Measurements from ENCODE around the gene CDAN1. TPM values are rescaled to one million over a fixed set of nuclear protein-coding genes. Genes with fewer than 3 reads are reported as not detected.

CDAN1 gene
- total RNA-seq, 1 donor from 2014 or later = 12.9 TPM

- H3K27me3 ChIP-seq (ENCODE audit: control insufficient read depth, insufficient read depth, low read length) = no peaks in the 10 kb centered on the region
- peaks cover 10% of the 10 kb centered on the region for H3K36me3 ChIP-seq (ENCODE audit: control insufficient read depth, insufficient read depth, low read length)
- H3K4me3 ChIP-seq (ENCODE audit: low read depth, low read length) = no peak overlapping the region
- no peak for TF ChIP-seq CTCF (IDR thresholded peaks at IDR 0.05; ENCODE audit: insufficient read depth, low read length, poor library complexity, severe bottlenecking)
- DNase-seq (ENCODE audit: low read depth) = no peak
Measured at GRCh38 chr15:42731461-42731860, 5.5 kb downstream of the CDAN1 start.

GRCh38 chr15:42730536-42730935, 6.4 kb downstream of the CDAN1 start:
- Histone ChIP-seq H3K4me3 (ENCODE audit: low read depth, low read length) (no peak overlapping the region), H3K27me3 (ENCODE audit: control insufficient read depth, insufficient read depth, low read length) (no peaks in the 10 kb centered on the region), H3K36me3 (ENCODE audit: control insufficient read depth, insufficient read depth, low read length) (peaks cover 12% of the 10 kb centered on the region)
- TF ChIP-seq CTCF (IDR thresholded peaks at IDR 0.05; ENCODE audit: insufficient read depth, low read length, poor library complexity, severe bottlenecking) = no peak
- DNase-seq (ENCODE audit: low read depth) = no peak

- no peak for DNase-seq (ENCODE audit: low read depth)
- Histone ChIP-seq H3K4me3 (ENCODE audit: low read depth, low read length) (no peak overlapping the region), H3K36me3 (ENCODE audit: control insufficient read depth, insufficient read depth, low read length) (peaks cover 12% of the 10 kb centered on the region), H3K27me3 (ENCODE audit: control insufficient read depth, insufficient read depth, low read length) (no peaks in the 10 kb centered on the region)
- no peak for TF ChIP-seq CTCF (IDR thresholded peaks at IDR 0.05; ENCODE audit: insufficient read depth, low read length, poor library complexity, severe bottlenecking)
Measured at GRCh38 chr15:42730135-42730534, 6.8 kb downstream of the CDAN1 start.

GRCh38 chr15:42729409-42729808, 7.5 kb downstream of the CDAN1 start:
- peaks cover 10% of the 10 kb centered on the region for H3K36me3 ChIP-seq (ENCODE audit: control insufficient read depth, insufficient read depth, low read length)
- no peaks in the 10 kb centered on the region for H3K27me3 ChIP-seq (ENCODE audit: control insufficient read depth, insufficient read depth, low read length)
- no peak overlapping the region for H3K4me3 ChIP-seq (ENCODE audit: low read depth, low read length)
- TF ChIP-seq CTCF (IDR thresholded peaks at IDR 0.05; ENCODE audit: insufficient read depth, low read length, poor library complexity, severe bottlenecking) = no peak
- no peak for DNase-seq (ENCODE audit: low read depth)

- no peak overlapping the region for H3K4me3 ChIP-seq (ENCODE audit: low read depth, low read length)
- no peak for DNase-seq (ENCODE audit: low read depth)
- TF ChIP-seq CTCF (IDR thresholded peaks at IDR 0.05; ENCODE audit: insufficient read depth, low read length, poor library complexity, severe bottlenecking) = no peak
- no peaks in the 10 kb centered on the region for H3K27me3 ChIP-seq (ENCODE audit: control insufficient read depth, insufficient read depth, low read length)
- H3K36me3 ChIP-seq (ENCODE audit: control insufficient read depth, insufficient read depth, low read length) = peaks cover 12% of the 10 kb centered on the region
Measured at GRCh38 chr15:42728972-42729371, 8.0 kb downstream of the CDAN1 start.

- no peak for TF ChIP-seq CTCF (IDR thresholded peaks at IDR 0.05; ENCODE audit: insufficient read depth, low read length, poor library complexity, severe bottlenecking)
- peaks cover 11% of the 10 kb centered on the region for H3K36me3 ChIP-seq (ENCODE audit: control insufficient read depth, insufficient read depth, low read length)
- no peaks in the 10 kb centered on the region for H3K27me3 ChIP-seq (ENCODE audit: control insufficient read depth, insufficient read depth, low read length)
- DNase-seq (ENCODE audit: low read depth) = no peak
- no peak overlapping the region for H3K4me3 ChIP-seq (ENCODE audit: low read depth, low read length)
Measured at GRCh38 chr15:42728560-42728959, 8.4 kb downstream of the CDAN1 start.

All from kidney epithelial cell (primary cell).